Stimulated activated CD8-positive, alpha-beta memory T cell treated with anti-CD3 and anti-CD28 coated beads, Interleukin-15, amount 100 ng/mL, for 48 hours (primary cell): ENCODE results near the gene ATXN1.

Experiments
- DNase-seq, 2 donors: peaks; one replicate each; pipeline ENCODE4 v3.0.0-alpha.2; 2020; ENCODE audit warnings: low read depth in 2 of 2

The ATXN1 gene

DNA sequence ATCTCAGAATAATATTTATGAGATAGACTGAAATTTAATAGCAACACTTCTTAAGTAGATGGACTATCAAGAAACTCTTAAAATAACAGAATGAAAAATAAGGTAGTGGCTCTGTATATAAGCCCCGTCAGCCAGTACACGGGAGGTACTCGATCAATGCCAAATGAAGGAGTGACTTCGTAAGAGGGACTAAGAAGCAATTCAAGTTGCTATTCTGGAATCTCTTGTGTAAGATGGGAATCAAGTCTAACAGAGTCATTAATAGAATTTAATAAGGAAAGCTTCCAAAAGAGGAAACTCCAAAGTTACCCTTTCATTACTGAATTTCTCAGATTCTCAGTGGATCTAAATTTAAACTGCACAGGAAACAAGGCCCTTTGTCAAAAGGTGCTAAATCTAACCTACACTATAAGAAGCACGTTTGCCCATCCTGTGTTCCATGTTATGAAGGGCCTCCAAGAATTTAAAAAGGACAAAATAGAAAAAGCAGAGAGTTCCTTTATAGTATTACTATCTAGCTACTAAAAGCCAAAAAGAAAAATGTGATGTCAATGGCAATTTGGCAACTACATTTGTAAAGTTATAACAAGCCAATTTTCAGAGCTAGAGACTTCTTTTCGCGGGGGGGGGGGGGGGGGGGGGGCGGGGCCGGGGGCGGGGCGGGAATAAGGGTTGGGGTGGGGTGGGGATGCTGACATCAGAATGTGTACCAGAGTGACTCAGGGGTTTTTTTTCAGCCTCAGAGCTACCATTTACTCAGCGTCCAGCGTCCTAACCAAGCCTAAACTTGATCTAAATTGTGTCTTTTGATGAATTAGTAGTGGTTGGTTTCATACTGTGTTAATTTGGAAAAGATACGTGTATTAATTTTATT is 322.3 kb downstream of the ATXN1 start:
- no peak for DNase-seq

DNA sequence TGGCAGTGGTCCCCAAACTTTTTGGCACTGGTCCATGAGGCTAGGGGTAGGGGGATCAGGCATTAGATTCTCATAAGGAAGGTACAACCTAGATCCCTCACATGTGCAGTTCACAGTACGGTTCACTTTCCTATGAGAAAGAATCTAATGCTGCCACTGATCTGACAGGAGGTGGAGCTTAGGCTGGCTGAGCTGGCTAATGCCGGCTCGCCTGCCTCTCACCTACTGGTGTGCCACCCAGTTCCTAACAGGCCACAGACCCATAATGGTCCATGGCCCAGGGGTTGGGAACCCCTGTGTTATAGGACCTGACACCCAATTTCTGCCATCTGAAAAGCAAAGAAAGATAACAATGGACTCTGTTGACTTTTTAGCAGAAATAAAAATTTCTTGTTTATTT is 323.3 kb downstream of the ATXN1 start:
- no peak for DNase-seq

DNA sequence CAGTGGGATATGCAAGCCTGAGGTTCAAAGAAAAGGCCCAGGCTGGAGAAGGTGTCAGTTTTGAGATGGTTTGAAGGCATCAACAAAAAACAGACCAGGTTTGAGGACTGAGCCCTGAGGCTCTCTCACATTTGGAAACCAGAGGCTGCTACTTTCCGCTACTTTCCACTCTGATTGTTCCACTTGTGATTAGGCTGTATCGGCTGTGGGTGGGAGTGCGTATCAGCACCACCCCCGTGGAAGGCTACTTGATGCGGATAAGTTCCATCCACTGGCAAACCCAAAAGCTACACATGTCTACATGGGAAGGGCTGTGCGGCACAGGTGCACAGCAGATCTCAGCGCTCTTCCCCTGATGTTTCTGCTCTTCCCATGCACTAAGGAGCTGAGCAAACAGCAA is 324.2 kb downstream of the ATXN1 start:
- DNase-seq = no peak

DNA sequence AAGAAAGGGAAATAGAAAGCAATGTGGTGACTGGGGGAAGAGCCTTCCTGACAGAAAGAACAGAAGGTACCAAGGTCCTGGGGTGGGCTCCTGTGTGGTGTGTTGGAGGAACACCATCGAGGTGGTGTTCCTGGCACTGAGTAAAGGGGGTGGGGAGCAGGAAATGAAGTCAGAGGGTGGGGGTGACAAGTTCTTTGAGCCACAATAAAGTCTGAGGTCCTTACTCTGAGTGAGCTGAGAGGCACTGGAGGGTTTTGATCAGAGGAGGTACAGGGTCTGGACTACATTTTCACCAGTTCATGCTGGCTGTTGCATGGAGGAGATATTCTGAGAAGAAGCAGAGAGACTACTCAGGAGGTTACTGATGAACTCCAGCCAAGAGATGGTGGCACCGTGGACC is 324.7 kb downstream of the ATXN1 start:
- no peak for DNase-seq

DNA sequence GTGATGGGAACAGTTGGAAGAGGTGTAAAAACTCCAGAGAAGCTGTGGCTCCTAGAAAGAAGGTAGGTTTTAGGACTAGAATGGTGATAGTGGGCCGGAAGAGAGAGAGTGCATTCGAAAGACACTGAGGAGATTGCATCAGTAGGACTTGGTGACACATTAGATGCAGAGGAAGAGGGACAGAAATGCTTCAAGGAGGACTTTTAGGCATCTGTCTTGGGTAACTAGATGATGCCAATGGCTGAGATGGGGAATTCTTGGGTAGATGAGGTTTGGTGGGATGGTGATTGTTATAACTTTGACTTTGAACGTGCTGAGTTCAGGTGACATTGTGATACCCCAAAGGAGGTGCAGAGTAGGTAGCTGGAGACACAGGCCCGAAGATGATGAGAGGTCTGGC is 326.4 kb downstream of the ATXN1 start:
- no peak for DNase-seq

DNA sequence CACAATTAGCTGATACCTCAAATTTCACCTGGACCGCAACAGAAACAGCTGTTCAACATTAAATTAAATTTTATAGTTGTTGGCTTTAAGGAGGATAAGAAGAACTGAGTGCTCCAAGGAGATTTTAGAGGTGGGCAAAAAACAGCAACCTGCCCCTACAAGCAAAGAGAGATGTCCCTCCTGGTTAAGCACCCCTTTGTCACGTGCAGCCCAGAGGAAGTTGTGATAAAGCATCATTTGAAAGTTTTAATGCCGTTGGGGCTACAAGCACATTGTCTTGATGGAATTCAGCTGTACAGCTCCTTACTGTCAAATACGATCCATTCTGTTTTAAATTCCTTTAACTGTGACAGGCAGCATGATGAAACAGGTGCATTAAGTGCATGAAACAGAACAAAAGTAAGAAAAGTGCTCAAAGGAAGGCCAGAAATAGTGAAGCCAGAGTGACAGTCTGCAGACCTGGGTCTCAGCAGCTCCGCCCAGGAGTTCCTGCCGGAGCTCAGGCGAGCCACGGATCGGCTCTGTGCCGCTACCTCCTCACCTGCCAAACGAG is 327.8 kb downstream of the ATXN1 start:
- DNase-seq = no peak

DNA sequence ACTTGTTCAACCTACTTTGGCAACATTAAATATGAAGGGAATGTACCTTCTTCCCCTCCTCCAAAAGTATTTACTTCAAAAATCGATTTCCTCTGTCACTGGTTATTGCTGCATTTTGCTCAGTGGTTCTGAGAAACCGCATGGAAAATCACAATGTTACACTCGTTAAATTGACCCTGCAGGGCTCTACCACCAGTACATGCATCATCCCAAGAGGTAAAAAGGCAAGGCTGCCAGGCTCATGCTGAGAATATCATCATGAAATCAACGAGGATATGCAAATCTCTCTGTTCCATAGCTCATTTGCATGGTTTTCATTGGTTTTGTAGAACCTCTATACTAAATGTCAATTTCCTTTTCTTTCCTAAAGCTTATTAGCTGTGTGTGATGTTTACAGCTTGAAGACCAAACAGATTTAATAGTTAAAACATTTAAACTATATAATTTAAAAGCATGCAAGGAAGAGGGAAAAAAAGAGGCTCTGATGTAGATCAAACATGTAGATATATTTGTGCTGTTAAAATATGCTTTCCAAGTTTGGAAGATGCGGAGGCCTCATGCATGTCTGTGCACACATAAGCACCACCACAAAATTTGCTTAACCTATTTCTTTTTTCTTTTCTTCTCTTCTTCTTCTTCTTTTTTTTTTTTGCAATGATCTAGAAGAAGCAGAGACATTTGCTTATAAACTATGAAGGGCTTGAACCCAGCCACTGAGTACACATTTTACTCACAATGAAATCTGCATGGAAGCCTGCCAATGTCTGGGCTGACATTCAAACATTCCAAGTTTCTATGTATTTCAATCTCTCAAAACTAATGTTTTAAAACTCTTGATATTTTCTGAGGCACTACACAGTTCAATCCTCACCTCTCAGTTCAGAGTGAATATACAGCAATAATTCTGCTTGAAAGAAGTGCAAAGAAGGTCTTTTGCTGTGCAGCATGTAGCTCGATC is 328.9 kb downstream of the ATXN1 start:
- DNase-seq = no peak

DNA sequence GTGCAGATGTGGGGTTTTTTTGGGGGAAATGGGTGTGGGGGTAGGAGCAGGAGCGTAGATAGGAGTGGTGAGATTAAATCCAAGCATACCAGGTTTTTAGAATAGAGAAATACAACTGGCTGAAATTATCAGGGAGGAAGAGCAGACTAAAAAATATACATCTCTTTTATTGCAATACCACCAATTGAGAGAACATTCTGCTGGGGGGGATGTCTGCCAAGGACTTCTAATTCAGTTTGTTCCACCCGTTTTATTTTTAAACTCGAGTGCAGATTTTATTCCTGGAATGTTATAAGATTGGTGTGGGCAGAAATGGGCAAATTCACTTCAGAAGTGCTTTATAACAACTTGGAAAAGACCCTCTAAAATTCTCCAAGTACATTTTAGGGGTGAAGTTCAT is 330.2 kb downstream of the ATXN1 start:
- no peak for DNase-seq

DNA sequence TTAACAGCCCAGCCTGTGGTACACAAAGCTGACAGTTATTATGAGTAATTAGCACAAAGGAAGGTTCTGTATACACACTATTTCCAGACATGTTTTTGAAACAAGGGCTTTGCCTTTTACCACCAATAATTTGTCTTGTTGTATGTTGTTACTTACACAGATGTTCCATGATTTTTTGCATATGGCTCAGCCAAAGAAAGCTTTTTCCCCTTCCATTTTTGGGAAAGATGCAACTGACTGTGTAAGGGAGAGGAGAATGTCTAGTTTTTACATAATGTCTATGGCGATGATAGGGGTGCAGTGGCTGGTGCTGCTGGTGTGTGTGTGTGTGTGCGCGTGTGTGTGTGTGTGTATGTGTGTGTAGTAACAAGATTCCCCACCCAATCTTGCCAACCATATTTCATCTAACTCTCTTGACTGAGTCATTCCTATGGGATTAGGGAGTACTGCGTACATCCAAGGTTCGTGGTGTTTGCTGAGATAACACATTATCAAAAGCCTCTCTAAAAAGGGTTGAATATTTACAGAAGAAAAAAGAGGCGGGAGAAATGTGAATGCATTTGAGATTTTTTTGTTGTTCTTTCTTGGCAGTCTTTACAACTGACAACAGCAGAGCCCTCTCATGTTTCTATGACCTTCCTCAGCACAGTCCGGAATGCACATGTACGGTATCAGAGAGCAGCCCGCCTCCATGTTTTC is 330.7 kb downstream of the ATXN1 start:
- no peak for DNase-seq

DNA sequence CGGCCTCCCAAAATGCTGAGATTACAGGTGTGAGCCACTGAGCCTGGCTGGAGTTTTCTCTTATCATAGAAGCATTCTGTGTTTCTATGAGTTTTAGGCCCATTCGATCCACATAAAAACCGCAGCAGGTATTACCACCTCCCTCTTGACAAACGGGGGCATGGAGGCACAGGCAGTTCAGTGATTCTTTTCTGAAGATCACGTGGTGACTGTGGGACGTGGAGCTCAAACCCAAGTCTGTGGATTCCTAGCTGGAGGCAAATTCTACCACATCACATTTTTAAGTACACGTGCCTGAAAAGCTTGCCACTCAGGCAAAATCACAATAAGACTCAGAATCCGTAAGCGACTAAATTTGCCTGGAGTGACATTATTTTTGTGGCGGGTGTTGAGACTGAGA is 331.6 kb downstream of the ATXN1 start:
- no peak for DNase-seq

DNA sequence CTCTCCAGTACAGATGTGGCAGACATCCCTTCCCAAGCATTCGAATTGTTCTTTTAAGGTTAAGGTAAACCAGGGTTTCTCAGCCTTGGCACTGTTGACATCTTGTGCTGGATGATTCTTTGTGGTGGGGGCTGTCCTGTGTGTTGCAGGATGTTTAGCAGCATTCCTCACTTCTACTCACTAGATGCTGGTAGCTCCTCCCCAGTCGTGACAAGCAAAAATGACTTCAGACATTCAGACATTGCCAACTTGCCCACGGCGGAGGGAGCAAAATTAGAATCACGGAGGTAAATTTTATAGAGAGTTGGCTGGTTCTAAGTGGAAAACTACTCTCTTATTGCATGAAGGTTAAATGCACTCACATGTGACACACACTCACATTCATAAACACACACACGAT is 334.1 kb downstream of the ATXN1 start:
- no peak for DNase-seq

DNA sequence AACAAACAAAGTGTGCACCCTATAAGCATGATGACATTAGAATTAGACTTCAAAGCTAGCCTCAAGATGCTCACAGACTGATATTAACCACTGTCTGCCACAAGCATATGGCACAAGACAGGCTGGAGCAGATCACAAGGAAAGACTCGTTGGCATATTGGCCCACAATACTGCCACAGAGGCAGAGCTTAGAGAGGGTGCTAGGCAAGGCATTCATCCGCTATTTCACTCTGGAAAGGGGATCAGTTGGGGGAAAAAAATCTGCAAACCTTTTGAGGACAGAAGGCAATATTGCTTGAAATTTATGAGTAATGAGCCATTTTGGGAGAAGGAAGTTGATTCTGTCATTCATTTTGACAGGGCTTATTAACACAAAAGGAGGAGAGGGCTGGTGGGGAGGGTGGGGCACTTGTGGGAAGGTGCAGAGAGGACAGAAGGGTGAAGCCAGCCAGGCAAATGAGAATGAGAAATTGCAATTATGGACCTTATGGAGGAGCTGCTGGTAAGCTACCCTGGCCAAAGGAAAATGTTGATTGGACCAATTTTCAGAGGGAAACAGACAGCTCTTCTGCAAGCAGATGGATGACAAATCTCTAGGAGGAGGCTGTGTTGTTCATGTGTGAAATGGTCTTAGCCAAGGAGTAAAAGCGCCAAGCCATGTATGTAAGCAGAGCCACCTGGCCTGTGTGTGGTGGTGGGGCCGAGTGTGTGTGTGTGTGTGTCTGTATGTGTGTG is 335.2 kb downstream of the ATXN1 start:
- DNase-seq = no peak

DNA sequence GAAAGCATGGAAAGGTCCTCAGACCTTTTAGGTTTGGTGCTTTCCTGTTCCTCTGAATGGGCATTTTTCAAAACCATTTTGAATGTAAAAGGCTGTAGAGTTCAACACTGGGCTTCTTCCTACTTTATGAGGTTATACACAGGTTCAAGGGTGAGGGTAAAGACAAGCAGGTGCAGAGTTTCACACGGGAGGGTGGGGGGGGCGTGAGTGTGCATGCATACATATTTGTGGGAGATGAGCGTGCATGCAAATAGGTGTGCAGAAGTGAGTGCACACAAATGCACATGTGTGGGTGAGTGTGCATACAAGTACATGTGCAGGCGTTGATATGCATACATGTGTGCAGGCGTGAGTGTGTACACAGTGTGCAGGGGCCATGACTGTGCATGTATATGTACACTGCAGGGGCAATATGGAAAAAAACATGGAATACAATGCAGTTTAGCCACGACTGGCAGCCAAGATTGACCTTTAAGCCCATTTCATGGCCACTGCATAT is 339.7 kb downstream of the ATXN1 start:
- DNase-seq = no peak

DNA sequence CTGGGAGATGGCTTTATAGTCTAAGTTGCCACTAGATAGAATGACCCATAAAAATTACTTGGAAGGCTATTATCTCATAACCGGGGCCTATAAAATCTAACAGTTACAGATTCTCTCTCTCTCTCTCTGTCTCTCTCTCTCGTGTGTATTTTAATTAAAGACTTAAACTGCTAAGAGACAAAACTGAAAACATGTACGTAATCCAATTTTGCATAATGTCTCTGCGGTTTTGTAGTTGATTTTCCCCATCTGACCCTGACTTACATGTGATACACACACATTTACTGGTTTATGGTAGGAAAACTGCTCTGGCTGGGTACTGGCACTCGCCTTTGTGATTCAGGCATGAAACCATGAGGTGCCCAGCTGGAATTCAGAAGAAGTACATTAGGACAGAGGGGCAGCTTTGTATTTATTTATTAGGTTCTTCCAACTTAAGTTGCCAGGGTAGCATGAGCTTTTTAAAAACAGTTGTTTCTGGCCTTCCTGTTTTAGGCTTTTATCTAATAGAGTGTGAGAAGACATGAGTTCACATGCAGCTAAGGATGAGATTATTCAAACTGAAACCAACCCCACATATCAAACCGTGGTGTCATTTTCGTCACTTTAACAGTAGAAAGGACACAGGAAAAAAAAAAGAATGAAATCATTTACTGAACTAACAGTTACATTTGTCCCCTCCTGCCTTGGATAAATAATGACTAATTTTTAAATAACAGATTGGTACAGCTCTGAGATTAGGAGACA is 340.4 kb downstream of the ATXN1 start:
- DNase-seq = no peak

DNA sequence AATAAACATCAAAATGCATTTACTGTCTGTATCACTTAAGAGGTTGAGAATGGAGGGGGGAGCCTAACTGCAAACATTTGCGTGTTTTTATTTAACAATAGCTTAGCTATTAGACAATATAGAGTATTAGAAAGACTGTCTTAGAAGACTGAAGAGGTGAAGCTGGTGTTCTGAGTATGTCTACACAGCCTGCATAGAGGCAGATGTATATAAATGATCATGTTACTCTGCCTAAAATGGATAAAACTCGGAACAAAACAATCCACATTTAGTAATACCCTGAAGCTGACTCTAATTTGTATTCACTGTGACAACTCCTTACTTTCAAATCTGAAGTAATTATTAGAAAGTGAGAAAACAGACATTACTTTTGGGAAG is 340.9 kb downstream of the ATXN1 start:
- no peak for DNase-seq

DNA sequence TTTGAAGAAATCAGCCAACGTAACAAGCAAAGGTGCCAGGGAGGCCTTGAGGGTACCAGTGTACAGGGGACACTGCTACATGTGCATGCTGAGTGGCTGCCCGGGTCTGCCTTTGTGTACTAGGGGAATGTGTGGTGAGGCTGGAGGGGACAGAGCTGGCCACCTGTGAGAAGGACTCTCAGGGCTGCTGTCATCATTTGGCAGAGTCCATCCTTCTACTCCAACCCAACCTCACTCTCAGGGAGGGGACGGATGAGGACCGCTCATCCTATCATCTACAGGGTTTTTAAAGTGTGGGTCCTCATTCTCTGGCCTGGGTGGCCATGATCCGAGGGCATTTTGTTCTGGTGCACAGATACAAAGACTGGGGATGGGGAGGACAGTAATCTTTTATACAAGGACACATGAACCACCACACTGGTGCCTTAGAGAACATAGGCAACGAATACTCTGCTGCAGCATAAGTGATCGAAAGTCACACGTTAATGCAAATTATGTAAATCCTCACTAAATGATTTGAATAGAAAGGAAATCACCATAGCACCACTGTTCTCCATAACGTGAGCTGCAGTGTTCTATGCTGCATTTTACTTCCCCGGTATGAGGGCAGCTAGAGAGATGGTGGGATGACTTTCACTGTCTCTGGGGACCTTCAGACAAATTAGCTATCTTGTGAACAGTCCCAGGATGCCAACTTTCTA is 341.5 kb downstream of the ATXN1 start:
- no peak for DNase-seq

DNA sequence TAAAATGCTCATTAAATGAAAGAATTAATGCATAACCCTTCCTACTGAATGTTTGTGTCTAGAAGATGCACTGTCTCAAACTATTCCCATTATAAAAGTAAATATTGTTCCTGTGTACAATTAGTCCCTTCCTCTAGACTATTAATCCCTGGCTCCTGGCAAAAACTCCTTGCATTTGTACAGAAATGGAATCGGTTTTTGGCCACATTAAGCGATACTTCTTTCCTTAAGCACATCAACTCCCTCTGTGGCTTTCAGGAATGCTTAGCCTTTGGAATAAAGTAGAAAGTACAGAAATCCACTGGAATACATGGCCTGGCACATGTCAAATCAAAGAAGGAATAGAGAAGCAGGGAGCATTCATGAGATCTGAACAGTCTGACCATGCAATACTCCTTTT is 343.1 kb downstream of the ATXN1 start:
- no peak for DNase-seq

DNA sequence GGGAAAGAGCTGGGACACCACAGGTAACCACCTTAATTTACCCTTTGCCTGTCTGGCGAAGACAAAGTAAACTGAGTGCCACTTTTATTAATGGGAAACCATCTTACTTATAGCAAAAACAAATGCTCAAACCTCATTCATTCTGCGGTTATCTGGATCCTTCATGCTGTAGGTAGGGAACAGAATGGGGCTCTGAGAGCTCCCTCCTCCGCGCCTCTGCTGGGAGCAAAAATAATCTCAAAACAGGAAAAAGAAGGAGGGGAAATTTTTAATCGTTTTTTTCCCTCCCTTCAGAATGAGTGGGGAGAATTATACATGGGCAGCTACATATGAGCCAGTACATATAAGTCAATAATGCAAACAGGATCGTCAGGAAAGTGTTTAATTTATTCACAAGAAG is 345.6 kb downstream of the ATXN1 start:
- no peak for DNase-seq

DNA sequence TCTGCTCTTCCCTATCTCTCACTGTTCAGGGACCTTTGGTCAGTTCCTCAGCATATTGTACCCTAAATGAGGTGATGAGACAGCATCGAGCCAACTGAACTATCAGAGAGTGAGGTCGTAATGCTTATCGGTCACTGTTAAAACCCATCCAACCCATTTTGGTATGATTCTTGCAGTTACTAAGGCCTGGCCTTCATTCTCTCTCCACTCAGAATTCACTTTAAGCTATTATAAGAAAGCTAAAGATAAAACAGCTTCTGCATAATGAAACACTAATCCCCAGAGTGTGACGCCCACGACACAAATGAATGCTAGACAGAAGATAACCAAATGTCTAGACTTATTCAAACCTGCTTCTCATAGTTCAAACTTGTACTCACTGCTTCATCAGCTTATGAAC is 347.1 kb downstream of the ATXN1 start:
- no peak for DNase-seq

DNA sequence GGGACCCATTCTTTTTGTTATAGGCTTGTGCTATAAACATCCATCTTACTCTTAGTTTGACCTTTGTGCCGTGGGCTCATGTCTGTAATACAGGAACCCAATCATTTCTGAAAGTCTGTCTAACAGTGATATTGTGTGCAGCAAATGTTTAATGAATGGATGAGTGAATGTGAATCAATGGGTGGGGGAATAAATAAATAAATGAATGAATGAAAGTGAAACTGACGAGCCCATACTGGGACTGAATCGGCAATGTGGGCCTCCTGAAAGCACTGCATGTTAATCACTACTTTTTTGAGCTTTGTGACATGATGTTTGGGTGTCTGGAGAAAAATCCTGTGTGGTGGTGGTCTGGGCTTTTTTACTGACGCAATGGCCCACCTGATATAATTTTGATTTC is 347.9 kb downstream of the ATXN1 start:
- no peak for DNase-seq
